HUES48 (cell line): ENCODE measurements around the gene FRMD4A.

Experiments
- H3K27ac ChIP-seq: one replicate; pipeline ENCODE4 v1.7.0; 2013; ENCODE audit warnings: low read depth, low read length, inconsistent platforms
- H3K27me3 ChIP-seq: 2 replicates; pipeline ENCODE4 v1.6.1; 2013; ENCODE audit warnings: mild to moderate bottlenecking, low read length; ENCODE audit not compliant: control insufficient read depth, insufficient read depth
- H3K36me3 ChIP-seq: 2 replicates; pipeline ENCODE4 v1.6.1; 2013; ENCODE audit warnings: low read length; ENCODE audit not compliant: control insufficient read depth, insufficient read depth
- H3K4me1 ChIP-seq: 2 replicates; pipeline ENCODE4 v1.6.1; 2013; ENCODE audit warnings: mild to moderate bottlenecking, low read length; ENCODE audit not compliant: control insufficient read depth, insufficient read depth
- H3K4me3 ChIP-seq: 2 replicates; pipeline ENCODE4 v1.5.1; 2013; ENCODE audit warnings: mild to moderate bottlenecking, low read depth, low read length
- H3K9ac ChIP-seq: 2 replicates; pipeline ENCODE4 v1.6.1; 2013; ENCODE audit warnings: mild to moderate bottlenecking, low read depth, low read length, moderate library complexity
- H3K9me3 ChIP-seq: 2 replicates; pipeline ENCODE4 v1.6.1; 2013; ENCODE audit warnings: low read length; ENCODE audit not compliant: control insufficient read depth, insufficient read depth

Gene FRMD4A

GRCh38 chr10:14330388-14331061, at the start of gene FRMD4A:
Gene FRMD4A, minus strand, starts transcription at chr10:14330924.
- no peak within 1 kb of the TSS for H3K9ac ChIP-seq

GRCh38 chr10:14379556-14380280, 49.0 kb upstream of the FRMD4A start:
- Histone ChIP-seq H3K27ac (no peak overlapping the region), H3K9me3 (no peaks in the 10 kb centered on the region), H3K4me1 (peaks cover 11% of the 10 kb centered on the region; the same call in 1 of the 2 replicates), H3K9ac (no peak overlapping the region), H3K36me3 (no peaks in the 10 kb centered on the region), H3K27me3 (no peaks in the 10 kb centered on the region), H3K4me3 (no peak overlapping the region)

More at GRCh38 chr10:14330388-14331061, at the start of gene FRMD4A:
- no peaks in the 10 kb centered on the region for H3K9me3 ChIP-seq
- H3K27me3 ChIP-seq: no peaks in the 10 kb centered on the region
- H3K36me3 ChIP-seq: no peaks in the 10 kb centered on the region
- H3K27ac ChIP-seq: peak within 1 kb of the TSS; percentile 14
- peaks cover 34% of the 10 kb centered on the region for H3K4me1 ChIP-seq
- H3K4me3 ChIP-seq: no peak within 1 kb of the TSS

GRCh38 chr10:14378387-14378960, 47.8 kb upstream of the FRMD4A start:
- H3K27ac ChIP-seq: no peak overlapping the region
- peaks cover 11% of the 10 kb centered on the region; the same call in 1 of the 2 replicates for H3K4me1 ChIP-seq
- no peaks in the 10 kb centered on the region for H3K27me3 ChIP-seq
- H3K9me3 ChIP-seq: no peaks in the 10 kb centered on the region
- H3K4me3 ChIP-seq: no peak overlapping the region
- H3K36me3 ChIP-seq: no peaks in the 10 kb centered on the region
- H3K9ac ChIP-seq: no peak overlapping the region

- Histone ChIP-seq H3K4me3 (no peak overlapping the region), H3K9ac (no peak overlapping the region), H3K27ac (no peak overlapping the region), H3K9me3 (no peaks in the 10 kb centered on the region), H3K36me3 (no peaks in the 10 kb centered on the region), H3K27me3 (no peaks in the 10 kb centered on the region), H3K4me1 (peaks cover 11% of the 10 kb centered on the region; the same call in 1 of the 2 replicates)
Observed at GRCh38 chr10:14377591-14378175, 47.0 kb upstream of the FRMD4A start.

GRCh38 chr10:14374745-14375445, 44.2 kb upstream of the FRMD4A start:
- Histone ChIP-seq H3K27ac (no peak overlapping the region), H3K4me1 (peaks cover 8% of the 10 kb centered on the region; the same call in 1 of the 2 replicates), H3K9ac (no peak overlapping the region), H3K36me3 (no peaks in the 10 kb centered on the region), H3K27me3 (no peaks in the 10 kb centered on the region), H3K9me3 (no peaks in the 10 kb centered on the region), H3K4me3 (no peak overlapping the region)

GRCh38 chr10:14372606-14373005, 41.9 kb upstream of the FRMD4A start:
- Histone ChIP-seq H3K27ac (no peak overlapping the region), H3K4me3 (no peak overlapping the region), H3K9me3 (no peaks in the 10 kb centered on the region), H3K36me3 (no peaks in the 10 kb centered on the region), H3K4me1 (peaks cover under 1% of the 10 kb centered on the region; the same call in 1 of the 2 replicates), H3K27me3 (no peaks in the 10 kb centered on the region), H3K9ac (no peak overlapping the region)

GRCh38 chr10:14371581-14371980, 40.9 kb upstream of the FRMD4A start:
- no peak overlapping the region for H3K4me3 ChIP-seq
- no peak overlapping the region for H3K27ac ChIP-seq
- H3K9me3 ChIP-seq: no peaks in the 10 kb centered on the region
- no peaks in the 10 kb centered on the region for H3K27me3 ChIP-seq
- no peak overlapping the region for H3K9ac ChIP-seq
- H3K36me3 ChIP-seq: no peaks in the 10 kb centered on the region
- no peaks in the 10 kb centered on the region for H3K4me1 ChIP-seq

GRCh38 chr10:14370894-14371293, 40.2 kb upstream of the FRMD4A start:
- Histone ChIP-seq H3K4me3 (no peak overlapping the region), H3K36me3 (no peaks in the 10 kb centered on the region), H3K27me3 (no peaks in the 10 kb centered on the region), H3K9ac (no peak overlapping the region), H3K9me3 (no peaks in the 10 kb centered on the region), H3K4me1 (no peaks in the 10 kb centered on the region), H3K27ac (no peak overlapping the region)

- no peaks in the 10 kb centered on the region for H3K4me1 ChIP-seq
- H3K9ac ChIP-seq: no peak overlapping the region
- no peaks in the 10 kb centered on the region for H3K36me3 ChIP-seq
- H3K9me3 ChIP-seq: no peaks in the 10 kb centered on the region
- no peak overlapping the region for H3K27ac ChIP-seq
- no peak overlapping the region for H3K4me3 ChIP-seq
- H3K27me3 ChIP-seq: no peaks in the 10 kb centered on the region
Observed at GRCh38 chr10:14369906-14370305, 39.2 kb upstream of the FRMD4A start.

- no peaks in the 10 kb centered on the region for H3K36me3 ChIP-seq
- H3K4me1 ChIP-seq: no peaks in the 10 kb centered on the region
- no peak overlapping the region for H3K9ac ChIP-seq
- H3K27me3 ChIP-seq: no peaks in the 10 kb centered on the region
- H3K9me3 ChIP-seq: no peaks in the 10 kb centered on the region
- no peak overlapping the region for H3K4me3 ChIP-seq
- H3K27ac ChIP-seq: no peak overlapping the region
Observed at GRCh38 chr10:14366760-14367159, 36.0 kb upstream of the FRMD4A start.
